Esophagus squamous epithelium (tissue), 5 donors: ENCODE measurements around the gene MGA. TPM values are rescaled to one million over a fixed set of nuclear protein-coding genes. Genes with fewer than 3 reads are reported as not detected.

ENCODE experiments used
- DNase-seq: peaks from one replicate; lab custom pipeline; 2025; lab: John Stamatoyannopoulos, UW
- H3K27ac ChIP-seq, 4 donors: fragments of 200-600 bp; sonication (generic); one replicate each; pipeline ENCODE4 v1.5.1; 2016 to 2019; ENCODE audit warnings: mild to moderate bottlenecking in 1 of 4
- H3K27me3 ChIP-seq, 4 donors: fragments of 200-600 bp; sonication (generic); 1 replicate in 3 of 4; 2 replicates in 1 of 4; pipeline versions ENCODE4 v1.5.1 to v1.6.0; 2017 to 2021; ENCODE audit warnings: antibody characterized with exemption in 1 of 4
- H3K36me3 ChIP-seq, 3 donors: fragments of 200-600 bp; sonication (generic); one replicate each; pipeline ENCODE4 v1.5.1; 2016 to 2019
- H3K4me1 ChIP-seq, 3 donors: fragments of 200-600 bp; sonication (generic); one replicate each; pipeline ENCODE4 v1.5.1; 2017 to 2019
- H3K4me3 ChIP-seq, 4 donors: fragments of 200-600 bp; sonication (generic); 1 replicate in 3 of 4; 2 replicates in 1 of 4; pipeline ENCODE4 v1.5.1; 2016 to 2019; ENCODE audit warnings: mild to moderate bottlenecking in 2 of 4, moderate library complexity in 1 of 4
- H3K9me3 ChIP-seq, 3 donors: fragments of 200-600 bp; sonication (generic); one replicate each; pipeline ENCODE4 v1.5.1; 2016 to 2019
- POLR2A ChIP-seq, 4 donors: fragments of 450-650 bp; IDR thresholded peaks; one replicate each; pipeline ENCODE4 v1.6.1; 2017; ENCODE audit warnings: antibody characterized with exemption in 4 of 4, mild to moderate bottlenecking in 4 of 4, moderate library complexity in 3 of 4
- WGBS, 2 donors: methylation state at CpG; one replicate each; pipeline ENCODE4 v1.1.5; 2018; 5-methylcytosine and 5-hydroxymethylcytosine counted together
- intact Hi-C: fragments of 100-400 bp; cut with DNase I; formaldehyde crosslinking; loops from one replicate; pipeline ENCODE4 v1.15.0; 2022
- total RNA-seq, 4 donors: library from RNA; depleted of rRNA; stranded (reverse); fragments of >200 nt; gene quantifications; one replicate each; pipeline ENCODE4 v1.1.0, GENCODE V29; 2016
- TF ChIP-seq, protein P1 (sequence below), 6 experiments: fragments of 450-650 bp in 4 of 6; fragments of 200-600 bp in 2 of 6; sonication (generic) in 2 of 6; IDR thresholded peaks; one replicate each; pipeline ENCODE4 v1.5.1; 2016 to 2019; ENCODE audit warnings: antibody characterized with exemption in 6 of 6, mild to moderate bottlenecking in 4 of 6, moderate library complexity in 4 of 6
- donor health status: DM: yes; HTN: yes; CAD: no.

MGA gene
- total RNA-seq, 4 donors from 2014 or later, result 12.9 to 37.4 (median 15.1) TPM

DNA sequence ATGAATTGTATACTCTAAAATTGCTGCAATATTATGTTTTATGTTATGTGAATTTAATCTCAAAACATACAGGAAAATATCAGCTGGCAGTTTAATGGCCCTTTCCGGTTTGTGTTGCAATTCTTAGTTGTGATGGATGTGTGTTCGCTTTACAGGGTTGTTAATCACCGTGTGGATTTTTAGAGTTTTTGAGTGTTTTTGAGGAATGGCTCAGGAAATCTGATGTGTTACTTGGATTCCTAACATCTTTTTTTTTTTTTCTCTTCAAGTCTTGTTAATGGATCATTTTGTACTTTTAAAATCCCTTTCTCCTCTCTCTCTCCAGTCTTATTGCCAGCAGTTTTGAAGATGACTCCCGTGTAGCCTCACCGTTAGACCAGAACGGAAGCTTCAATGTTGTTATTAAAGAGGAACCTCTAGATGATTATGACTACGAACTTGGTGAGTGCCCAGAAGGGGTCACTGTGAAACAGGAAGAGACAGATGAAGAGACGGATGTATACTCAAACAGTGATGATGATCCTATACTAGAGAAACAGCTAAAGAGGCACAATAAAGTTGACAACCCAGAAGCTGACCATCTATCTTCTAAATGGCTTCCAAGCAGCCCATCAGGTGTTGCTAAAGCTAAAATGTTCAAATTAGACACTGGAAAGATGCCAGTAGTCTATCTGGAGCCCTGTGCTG is 35.7 kb downstream of the MGA start:
- no peaks in the 10 kb centered on the region for H3K27me3 ChIP-seq
- H3K4me1 ChIP-seq, result peaks cover 0 to 6% (median 0%) of the 10 kb centered on the region in 3 donors
- intact Hi-C loops, result no loop called here
- no peak overlapping the region for H3K27ac ChIP-seq
- no peaks in the 10 kb centered on the region for H3K9me3 ChIP-seq
- no peak for DNase-seq
- TF ChIP-seq, protein P1, sequence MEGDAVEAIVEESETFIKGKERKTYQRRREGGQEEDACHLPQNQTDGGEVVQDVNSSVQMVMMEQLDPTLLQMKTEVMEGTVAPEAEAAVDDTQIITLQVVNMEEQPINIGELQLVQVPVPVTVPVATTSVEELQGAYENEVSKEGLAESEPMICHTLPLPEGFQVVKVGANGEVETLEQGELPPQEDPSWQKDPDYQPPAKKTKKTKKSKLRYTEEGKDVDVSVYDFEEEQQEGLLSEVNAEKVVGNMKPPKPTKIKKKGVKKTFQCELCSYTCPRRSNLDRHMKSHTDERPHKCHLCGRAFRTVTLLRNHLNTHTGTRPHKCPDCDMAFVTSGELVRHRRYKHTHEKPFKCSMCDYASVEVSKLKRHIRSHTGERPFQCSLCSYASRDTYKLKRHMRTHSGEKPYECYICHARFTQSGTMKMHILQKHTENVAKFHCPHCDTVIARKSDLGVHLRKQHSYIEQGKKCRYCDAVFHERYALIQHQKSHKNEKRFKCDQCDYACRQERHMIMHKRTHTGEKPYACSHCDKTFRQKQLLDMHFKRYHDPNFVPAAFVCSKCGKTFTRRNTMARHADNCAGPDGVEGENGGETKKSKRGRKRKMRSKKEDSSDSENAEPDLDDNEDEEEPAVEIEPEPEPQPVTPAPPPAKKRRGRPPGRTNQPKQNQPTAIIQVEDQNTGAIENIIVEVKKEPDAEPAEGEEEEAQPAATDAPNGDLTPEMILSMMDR (IDR thresholded peaks at IDR 0.05), result no peak
- TF ChIP-seq POLR2A (IDR thresholded peaks at IDR 0.05), result no peak
- H3K4me3 ChIP-seq, result no peak overlapping the region
- H3K36me3 ChIP-seq, result peaks cover 0 to 27% (median 0%) of the 10 kb centered on the region in 3 donors
- WGBS, 2 donors, result 49 to 62% methylated on average over 8 of the region's 8 CpGs

DNA sequence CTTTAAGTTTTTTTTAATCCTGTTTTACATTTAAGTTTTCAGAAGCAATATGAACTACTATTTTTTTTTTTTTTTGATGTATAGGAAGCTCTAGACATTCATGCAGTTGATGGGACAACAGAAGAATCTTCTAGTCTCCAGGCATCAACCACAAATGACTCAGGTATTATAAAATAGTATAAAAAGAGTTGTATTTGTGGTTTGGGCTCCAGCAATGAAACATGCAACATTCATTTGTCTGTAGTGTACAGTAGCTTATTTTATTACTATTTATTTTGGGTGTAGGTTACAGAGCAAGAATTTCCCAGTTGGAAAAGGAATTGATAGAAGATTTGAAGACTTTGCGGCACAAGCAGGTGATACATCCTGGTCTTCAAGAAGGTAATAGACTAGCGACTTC is 38.6 kb downstream of the MGA start:
- Histone ChIP-seq H3K27me3 (no peaks in the 10 kb centered on the region), H3K9me3 (no peaks in the 10 kb centered on the region), H3K36me3 (peaks cover 0 to 42% (median 0%) of the 10 kb centered on the region in 3 donors), H3K4me1 (no peaks in the 10 kb centered on the region), H3K27ac (no peak overlapping the region), H3K4me3 (no peak overlapping the region)
- no peak for TF ChIP-seq POLR2A (IDR thresholded peaks at IDR 0.05)
- TF ChIP-seq, protein P1 (IDR thresholded peaks at IDR 0.05), result no peak
- DNase-seq, result no peak
- intact Hi-C loops, result no loop called here
- WGBS, 2 donors, result 90 to 96% methylated on average over 2 of the region's 2 CpGs

DNA sequence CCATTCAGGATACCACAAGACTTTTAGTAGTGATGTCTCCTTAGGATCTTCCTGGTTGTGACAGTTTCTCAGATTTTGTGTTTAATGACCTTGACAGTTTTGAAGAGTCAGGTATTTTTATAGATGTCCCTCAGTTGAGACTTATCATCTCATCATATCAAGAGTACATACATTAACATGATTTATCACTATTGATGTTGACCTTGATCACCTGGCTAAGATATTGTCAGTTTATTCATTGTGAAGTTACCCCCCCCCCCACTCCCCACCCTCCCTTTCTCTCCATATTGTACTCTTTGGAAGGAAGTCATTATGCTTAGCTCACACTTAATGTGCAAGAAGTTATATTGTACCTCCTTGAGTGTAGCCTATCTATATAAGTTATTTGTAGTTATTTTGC is 42.9 kb downstream of the MGA start:
- DNase-seq, result no peak
- Histone ChIP-seq H3K4me3 (no peak overlapping the region), H3K9me3 (no peaks in the 10 kb centered on the region), H3K27ac (no peak overlapping the region), H3K36me3 (peaks cover 0 to 52% (median 0%) of the 10 kb centered on the region in 3 donors), H3K27me3 (no peaks in the 10 kb centered on the region), H3K4me1 (no peaks in the 10 kb centered on the region)
- TF ChIP-seq, protein P1 (IDR thresholded peaks at IDR 0.05), result no peak
- TF ChIP-seq POLR2A (IDR thresholded peaks at IDR 0.05), result no peak
- intact Hi-C loops, result no loop called here

DNA sequence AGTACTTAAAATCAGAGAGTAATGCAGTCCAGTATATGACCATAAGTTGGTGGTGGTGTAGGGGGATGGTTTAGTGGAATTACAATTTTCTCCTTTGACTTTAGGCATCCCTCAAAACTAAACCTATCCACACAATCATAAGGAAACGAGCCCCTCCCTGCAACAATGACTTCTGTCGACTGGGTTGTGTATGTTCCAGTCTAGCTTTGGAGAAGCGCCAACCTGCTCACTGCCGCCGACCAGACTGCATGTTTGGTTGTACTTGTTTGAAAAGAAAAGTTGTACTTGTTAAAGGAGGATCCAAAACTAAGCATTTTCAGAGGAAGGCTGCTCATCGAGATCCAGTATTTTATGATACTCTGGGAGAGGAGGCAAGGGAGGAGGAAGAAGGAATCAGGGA is 52.8 kb downstream of the MGA start:
- TF ChIP-seq POLR2A (IDR thresholded peaks at IDR 0.05), result no peak
- peaks cover 0 to 66% (median 8%) of the 10 kb centered on the region in 3 donors for H3K36me3 ChIP-seq
- H3K27me3 ChIP-seq, result no peaks in the 10 kb centered on the region
- no peak overlapping the region for H3K4me3 ChIP-seq
- no peak for DNase-seq
- intact Hi-C loops, result no loop called here
- H3K27ac ChIP-seq, result no peak overlapping the region
- H3K4me1 ChIP-seq, result no peaks in the 10 kb centered on the region
- H3K9me3 ChIP-seq, result no peaks in the 10 kb centered on the region
- 63 to 65% methylated on average over 5 of the region's 6 CpGs for WGBS, 2 donors

DNA sequence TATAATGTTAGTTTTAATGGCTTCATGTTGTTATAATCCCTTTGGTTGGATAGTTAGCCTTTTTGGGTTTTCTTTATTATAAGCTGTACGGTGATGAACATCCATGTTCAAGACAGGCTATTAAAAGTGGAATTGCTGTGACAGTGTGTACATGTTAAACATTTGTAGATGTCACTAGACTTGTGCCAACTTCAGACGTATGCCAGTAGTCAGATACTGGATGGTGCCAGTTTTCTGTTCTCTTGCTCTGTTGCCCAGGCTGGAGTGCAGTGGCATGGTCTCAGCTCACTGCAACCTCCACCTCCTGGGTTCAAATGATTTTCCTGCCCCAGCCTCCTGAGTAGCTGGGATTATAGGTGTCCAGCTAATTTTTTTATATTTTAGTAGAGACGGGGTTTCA is 54.1 kb downstream of the MGA start:
- intact Hi-C loops, result no loop called here
- no peaks in the 10 kb centered on the region for H3K4me1 ChIP-seq
- no peak for TF ChIP-seq POLR2A (IDR thresholded peaks at IDR 0.05)
- TF ChIP-seq, protein P1 (IDR thresholded peaks at IDR 0.05), result no peak
- WGBS, 2 donors, result 70 to 86% methylated on average over 3 of the region's 3 CpGs
- no peaks in the 10 kb centered on the region for H3K9me3 ChIP-seq
- no peak overlapping the region for H3K27ac ChIP-seq
- H3K27me3 ChIP-seq, result no peaks in the 10 kb centered on the region
- no peak for DNase-seq
- peaks cover 0 to 53% (median 8%) of the 10 kb centered on the region in 3 donors for H3K36me3 ChIP-seq
- H3K4me3 ChIP-seq, result no peak overlapping the region
